GM13977 (cell line): ENCODE data around the gene PET100.
"Not testable (repeated sequence)": the region's sequence is repeated elsewhere in the genome, so short reads cannot be mapped to it uniquely, and the experiment has no call there.

Experiments
- DNase-seq: peaks from one replicate; pipeline ENCODE4 v3.0.0; 2012; ENCODE audit warnings: low spot score
- in situ Hi-C: fragments of 300-500 bp; cut with MboI; formaldehyde crosslinking; loops from one replicate; pipeline ENCODE4 v1.12.0; 2022; ENCODE audit warnings: low sequenced_read_pairs, low pct_unique_long_range_greater_than_20kb, mixed read lengths, inconsistent platforms; ENCODE audit not compliant: unreplicated experiment
- TF ChIP-seq, protein P1 (sequence below): IDR thresholded peaks from 2 replicates; pipeline ENCODE4 v1.5.1; 2012; ENCODE audit warnings: mild to moderate bottlenecking, control low read depth; ENCODE audit not compliant: insufficient read depth; ENCODE audit errors: extremely low read depth, missing control alignments

The PET100 gene

DNA sequence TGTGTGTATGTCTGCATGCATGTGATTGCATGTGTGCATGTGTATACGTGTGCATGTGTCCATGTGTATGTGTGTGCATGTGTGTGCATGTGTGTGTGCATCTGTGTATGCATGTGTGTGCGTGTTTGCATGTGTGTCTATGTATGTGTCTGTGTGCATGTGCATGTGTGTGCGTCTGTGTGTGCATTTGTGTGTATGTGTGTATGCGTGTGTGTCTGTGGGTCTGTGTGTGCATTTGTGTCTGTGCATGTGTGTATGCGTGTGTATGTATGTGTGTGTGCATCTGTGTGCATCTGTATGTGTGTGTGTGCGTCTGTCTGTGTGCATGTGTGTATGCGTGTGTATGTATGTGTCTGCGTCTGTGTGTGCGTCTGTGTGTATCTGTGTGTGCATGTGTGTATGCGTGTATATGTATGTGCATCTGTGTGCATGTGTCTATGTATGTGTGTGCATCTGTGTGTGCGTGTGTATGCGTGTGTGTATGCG is 10.3 kb downstream of the PET100 start:
- in situ Hi-C loops, result no loop called here
- TF ChIP-seq, protein P1, sequence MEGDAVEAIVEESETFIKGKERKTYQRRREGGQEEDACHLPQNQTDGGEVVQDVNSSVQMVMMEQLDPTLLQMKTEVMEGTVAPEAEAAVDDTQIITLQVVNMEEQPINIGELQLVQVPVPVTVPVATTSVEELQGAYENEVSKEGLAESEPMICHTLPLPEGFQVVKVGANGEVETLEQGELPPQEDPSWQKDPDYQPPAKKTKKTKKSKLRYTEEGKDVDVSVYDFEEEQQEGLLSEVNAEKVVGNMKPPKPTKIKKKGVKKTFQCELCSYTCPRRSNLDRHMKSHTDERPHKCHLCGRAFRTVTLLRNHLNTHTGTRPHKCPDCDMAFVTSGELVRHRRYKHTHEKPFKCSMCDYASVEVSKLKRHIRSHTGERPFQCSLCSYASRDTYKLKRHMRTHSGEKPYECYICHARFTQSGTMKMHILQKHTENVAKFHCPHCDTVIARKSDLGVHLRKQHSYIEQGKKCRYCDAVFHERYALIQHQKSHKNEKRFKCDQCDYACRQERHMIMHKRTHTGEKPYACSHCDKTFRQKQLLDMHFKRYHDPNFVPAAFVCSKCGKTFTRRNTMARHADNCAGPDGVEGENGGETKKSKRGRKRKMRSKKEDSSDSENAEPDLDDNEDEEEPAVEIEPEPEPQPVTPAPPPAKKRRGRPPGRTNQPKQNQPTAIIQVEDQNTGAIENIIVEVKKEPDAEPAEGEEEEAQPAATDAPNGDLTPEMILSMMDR, result no peak
- no peak for DNase-seq

DNA sequence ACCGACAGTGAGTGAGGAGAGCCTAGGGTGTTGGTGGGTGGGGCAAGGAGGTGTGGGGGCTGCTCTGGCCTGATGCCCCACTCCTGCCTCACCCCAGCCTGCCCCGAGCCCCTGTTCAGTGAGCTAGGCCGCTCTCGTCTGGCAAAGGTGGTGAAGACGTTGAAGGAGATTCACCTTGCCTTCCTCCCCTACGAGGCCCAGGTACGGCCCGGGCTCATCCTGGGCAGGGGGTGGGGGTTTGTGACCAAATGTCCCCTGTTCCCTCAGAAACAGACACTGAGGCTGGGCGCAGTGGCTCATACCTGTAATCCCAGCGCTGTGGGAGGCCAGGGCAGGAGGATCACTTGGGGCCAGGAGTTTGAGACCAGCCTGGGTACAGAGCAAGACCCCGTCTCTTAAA is 11.2 kb downstream of the PET100 start:
- DNase-seq, result no peak
- TF ChIP-seq, protein P1, result no peak
- in situ Hi-C loops, result no loop called here

DNA sequence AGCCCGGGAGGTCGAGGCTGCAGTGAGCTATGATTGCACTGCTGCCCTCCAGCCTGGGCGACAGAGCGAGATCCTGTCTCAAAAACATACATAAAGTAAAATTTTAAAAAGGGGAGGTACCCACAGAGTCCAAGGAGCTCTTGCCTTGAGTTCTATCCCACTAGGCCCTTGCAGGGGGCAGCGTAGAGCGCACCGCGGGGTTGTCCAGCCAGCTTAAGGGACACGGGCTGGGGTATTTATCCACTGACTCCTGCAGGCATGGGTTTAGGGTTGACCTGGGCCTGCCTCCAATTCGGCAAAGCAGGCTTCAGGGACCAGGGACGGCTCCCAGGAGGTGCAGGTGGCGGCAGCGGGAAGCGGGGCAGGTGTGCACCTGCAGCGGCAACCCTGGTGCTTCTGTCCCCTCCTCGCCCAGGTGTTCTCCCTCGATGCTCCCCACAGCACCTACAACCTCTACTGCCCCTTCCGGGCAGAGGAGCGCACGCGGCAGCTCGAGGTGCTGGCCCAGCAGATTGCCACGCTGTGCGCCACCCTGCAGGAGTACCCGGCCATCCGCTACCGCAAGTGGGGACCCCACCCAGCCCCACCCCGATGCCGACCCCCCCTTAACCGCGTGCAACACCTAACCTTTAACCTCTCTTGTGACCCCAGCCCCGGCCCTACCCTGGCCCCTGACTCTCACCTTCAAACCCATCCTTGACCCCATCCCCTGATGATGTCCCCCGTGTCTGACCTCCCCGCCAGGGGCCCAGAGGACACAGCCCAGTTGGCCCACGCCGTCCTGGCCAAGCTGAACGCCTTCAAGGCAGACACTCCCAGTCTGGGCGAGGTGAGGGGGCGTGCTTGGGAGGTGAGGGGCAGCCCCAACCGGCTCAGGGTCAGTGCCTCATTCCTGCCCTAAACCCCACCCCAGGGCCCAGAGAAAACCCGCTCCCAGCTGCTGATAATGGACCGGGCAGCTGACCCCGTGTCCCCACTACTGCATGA is 12.0 kb downstream of the PET100 start:
- in situ Hi-C loops, result no loop called here
- TF ChIP-seq, protein P1, result no peak
- no peak for DNase-seq

DNA sequence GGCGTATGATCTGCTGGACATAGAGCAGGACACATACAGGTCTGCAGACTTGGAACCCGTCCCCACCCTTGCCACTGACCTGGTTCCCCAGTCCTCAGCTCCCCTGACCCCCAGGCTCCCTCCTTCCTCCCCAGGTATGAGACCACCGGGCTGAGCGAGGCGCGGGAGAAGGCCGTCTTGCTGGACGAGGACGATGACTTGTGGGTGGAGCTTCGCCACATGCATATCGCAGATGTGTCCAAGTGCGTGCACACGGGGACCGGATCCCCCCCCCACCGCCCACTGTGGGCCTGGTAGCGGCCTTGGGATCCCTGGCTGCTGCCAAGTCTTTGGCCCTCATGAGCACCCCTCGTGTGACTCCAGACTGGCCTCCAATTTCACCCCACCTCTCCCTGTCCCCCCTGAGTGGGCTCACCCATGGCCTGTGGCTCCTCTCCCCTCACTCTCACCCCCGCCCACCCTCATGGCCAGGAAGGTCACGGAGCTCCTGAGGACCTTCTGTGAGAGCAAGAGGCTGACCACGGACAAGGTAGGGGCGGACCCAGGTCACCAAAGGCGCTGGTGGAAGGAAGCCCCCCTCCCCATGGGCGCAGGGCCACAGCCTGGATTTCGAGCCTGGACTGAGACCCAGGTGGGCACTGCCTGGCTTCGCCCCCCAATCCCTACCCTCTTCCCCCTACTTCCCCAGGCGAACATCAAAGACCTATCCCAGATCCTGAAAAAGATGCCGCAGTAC is 12.9 kb downstream of the PET100 start:
- TF ChIP-seq, protein P1, result no peak
- in situ Hi-C loops, result no loop called here
- no peak for DNase-seq

DNA sequence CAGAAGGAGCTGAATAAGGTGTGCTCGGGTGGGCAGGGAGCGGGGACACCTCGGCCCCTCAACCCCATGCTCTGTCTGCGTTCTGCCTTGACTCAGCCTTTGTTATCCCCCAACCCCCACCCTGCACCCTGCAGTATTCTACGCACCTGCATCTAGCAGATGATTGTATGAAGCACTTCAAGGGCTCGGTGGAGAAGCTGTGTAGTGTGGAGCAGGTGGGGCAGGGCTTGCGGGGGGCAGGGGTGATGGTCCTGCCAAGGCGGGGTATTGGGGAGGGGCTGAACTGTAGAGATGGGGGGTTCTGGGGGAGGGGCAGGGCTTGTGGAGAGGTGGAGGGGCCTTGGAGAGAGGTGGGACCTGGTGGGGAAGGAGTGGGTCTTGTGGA is 13.4 kb downstream of the PET100 start:
- in situ Hi-C loops, result no loop called here
- TF ChIP-seq, protein P1, result no peak
- no peak for DNase-seq

DNA sequence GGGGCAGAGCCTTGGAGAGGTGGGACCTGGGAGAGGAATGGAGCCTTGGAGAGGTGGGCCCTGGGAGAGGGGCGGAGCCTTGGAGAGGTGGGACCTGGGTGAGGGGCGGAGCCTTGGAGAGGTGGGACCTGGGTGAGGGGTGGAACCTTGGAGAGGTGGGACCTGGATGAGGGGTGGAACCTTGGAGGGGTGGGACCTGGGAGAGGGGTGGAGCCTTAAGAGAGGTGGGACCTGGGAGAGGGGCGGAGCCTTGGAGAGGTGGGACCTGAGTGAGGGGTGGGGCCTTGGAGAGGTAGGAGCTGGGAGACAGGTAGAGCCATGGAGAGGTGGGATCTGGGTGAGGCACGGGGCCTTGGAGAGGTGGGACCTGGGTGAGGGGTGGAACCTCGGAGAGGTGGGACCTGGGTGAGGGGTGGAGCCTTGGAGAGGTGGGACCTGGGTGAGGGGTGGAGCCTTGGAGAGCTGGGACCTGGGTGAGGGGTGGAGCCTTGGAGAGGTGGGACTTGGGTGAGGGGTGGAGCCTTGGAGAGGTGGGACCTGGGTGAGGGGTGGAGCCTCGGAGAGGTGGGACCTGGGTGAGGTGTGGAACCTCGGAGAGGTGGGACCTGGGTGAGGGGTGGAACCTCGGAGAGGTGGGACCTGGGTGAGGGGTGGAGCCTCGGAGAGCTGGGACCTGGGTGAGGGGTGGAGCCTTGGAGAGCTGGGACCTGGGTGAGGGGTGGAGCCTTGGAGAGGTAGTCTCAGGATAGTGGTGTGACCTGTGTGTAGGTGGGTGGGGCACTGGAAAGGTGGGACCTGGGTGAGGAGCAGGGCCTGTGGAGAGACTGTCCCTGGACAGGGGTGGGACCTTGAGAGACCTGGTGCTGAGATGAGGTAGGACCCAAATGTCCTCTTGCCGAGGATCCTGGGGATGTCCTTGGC is 14.3 kb downstream of the PET100 start:
- in situ Hi-C loops, result not testable (repeated sequence)
- peak; percentile 55 for DNase-seq
